ENCODE measurements around the gene KCNQ1OT1.

- TF ChIP-seq CTCF (IDR thresholded peaks at IDR 0.05; ENCODE audit: low read length) (no peak), EZH2 (IDR thresholded peaks at IDR 0.05; ENCODE audit: borderline replicate concordance, low read length) (no peak)
Measured at GRCh38 chr11:2694995-2695939, 4.5 kb downstream of the KCNQ1OT1 start.

Data from OCI-LY1 (cell line).